Islet of Langerhans (tissue), 1 donor: Measurements from ENCODE around the gene NXNL1.

ENCODE experiments used
- FAIRE-seq: peaks from one replicate; lab custom pipeline; 2011; peaks lifted over from hg19 to GRCh38; lab: Jason Lieb, UNC

The NXNL1 gene

DNA sequence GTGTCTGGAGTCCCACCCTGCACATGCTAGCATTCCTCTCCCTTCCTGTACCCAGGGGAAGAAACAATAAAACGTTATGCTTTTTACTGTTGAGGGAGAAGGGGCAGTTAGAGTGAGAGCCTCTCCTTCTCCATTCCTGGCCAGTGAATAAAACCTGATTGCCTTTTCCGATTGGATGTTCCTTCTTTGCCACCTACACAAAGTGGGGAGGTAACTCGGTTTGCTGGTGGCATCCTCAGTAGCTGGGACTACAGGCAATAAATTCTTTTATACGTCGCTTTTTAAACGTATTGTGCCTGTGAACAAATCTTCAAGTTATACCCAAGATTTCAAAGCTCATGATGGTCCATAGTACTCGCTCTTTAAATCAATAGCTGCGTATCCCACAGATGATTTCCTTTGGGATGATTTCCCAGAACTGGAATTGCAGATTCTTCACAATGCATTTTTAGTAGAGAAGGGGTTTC is 41.5 kb downstream of the NXNL1 start:
- no peak for FAIRE-seq

DNA sequence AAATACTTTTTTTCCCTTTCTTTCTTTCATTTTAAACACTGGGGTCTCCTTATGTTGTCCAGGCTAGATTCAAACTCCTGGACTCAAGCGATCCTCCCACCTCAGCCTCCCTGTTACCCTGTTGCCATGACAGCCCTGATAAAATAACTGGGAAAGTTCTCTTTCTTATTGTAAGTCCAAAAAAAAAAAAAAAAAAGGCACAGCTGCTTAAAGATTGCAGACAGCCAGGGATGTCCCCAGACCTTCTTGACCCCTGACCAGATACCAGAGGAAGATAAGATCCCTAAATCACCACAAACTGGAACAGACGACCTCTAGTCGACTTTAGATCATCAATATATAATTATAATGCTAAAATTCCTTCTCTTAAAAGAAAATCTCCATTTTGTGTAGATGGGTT is 42.0 kb downstream of the NXNL1 start:
- FAIRE-seq = no peak

GRCh38 chr19:17415121-17415520 is 45.6 kb downstream of the NXNL1 start:
- no peak for FAIRE-seq

DNA sequence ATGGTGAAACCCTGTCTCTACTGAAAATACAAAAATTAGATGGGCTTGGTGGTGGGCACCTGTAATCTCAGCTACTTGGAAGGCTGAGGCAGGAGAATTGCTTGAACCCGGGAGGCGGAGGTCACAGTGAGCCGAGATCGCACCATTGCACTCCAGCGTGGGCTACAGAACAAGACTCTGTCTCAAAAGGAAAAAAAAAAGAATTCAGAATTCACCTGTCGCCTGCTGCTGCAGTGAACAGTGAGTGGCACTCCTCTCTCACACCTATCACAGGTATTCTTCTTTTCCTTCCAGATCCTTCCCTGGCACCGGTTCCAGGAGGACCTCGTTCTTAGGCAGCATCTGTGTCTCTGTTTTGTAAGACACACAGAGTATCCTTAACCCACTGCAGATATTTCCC is 46.6 kb downstream of the NXNL1 start:
- FAIRE-seq = no peak

DNA sequence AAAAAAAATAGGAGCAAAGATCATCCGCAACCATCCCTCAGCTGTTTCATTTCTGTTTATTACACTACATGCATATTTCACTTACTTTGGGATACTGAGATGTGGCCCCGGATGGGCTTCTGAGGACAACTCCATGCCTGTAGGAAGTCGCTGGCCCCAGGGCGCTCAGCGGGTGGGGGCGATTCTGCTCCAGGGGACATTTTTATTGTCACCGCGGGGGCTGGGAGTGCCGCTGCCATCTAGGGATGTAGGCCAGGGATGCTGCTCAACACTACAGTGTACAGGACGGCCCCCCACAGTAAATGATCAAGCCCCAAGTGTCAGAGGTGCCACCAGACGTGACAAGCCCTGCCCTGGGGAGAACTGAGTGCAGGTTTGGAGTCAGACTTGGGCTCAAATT is 48.9 kb downstream of the NXNL1 start:
- FAIRE-seq = no peak

GRCh38 chr19:17409990-17410389 is 50.7 kb downstream of the NXNL1 start:
- no peak for FAIRE-seq

DNA sequence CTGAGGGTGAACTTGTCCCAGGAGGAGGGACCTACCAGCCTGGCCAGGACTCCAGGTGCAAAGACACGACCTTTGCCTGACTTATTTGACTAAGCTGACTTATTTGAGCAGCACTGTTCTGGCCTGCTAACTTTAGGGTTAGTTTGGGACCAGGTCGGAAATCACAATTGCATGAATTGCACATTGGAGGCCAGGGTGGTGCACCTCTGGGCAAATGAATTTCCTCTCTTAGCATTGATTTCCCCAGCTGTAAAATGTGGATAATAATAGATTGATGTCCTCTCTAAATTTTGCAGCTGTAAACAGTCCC is 53.9 kb downstream of the NXNL1 start:
- FAIRE-seq = no peak

DNA sequence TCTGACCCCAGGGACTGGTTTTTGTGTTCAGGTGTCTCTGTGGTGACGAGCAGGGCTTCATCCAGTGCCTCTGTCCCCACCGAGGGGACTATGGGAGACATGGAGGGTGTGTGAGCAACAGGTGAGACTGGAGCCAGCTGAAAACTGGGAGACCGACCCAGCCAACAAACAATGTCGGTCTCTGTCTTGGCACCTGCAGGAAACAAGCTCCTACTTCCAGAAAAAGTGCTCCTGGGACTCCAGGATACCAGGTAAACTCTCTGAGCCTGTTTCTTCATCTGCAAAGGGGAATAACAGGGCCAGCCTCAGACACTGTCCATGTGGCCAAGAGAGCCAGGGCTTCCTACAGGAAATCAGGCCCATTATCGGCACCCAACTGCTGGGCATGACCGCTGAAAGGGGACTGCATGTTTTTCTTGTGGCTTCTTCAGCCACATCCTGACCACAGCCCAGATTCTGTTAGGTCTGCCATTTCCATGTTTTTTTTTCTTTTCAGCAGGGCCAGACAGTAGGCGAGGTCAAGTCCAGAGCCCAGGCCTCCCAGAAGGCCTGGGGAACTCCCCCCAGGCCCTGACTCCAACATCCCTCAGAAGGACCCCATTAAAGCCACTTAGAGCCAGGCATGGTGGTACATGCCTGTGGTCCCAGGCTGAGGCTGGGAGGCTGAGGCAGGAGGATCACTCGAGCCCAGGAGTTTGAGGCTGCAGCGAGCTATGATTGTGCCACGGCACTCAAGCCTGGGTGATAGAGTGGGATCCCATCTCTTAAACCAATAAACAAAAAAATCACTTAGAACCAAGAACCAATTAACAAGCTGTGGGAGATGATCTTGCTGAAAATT is 54.5 kb downstream of the NXNL1 start:
- FAIRE-seq = no peak
